Parathyroid adenoma (tissue), 2 donors: ENCODE results near the gene PRDM16.
A peak's percentile ranks its signal among the peaks of the same experiment; 100 is the strongest.

Source experiments
- H2AFZ ChIP-seq: fragments of 300-600 bp; sonication (generic); one replicate; pipeline ENCODE4 v1.7.0; 2017; ENCODE audit warnings: antibody characterized with exemption, mild to moderate bottlenecking
- H3K27ac ChIP-seq: fragments of 300-600 bp; sonication (generic); one replicate; pipeline ENCODE4 v1.7.0; 2017
- H3K27me3 ChIP-seq: fragments of 300-600 bp; sonication (generic); one replicate; pipeline ENCODE4 v1.7.0; 2017; ENCODE audit warnings: low read length; ENCODE audit not compliant: control insufficient read depth, insufficient read depth
- H3K36me3 ChIP-seq: fragments of 300-600 bp; sonication (generic); one replicate; pipeline ENCODE4 v1.7.0; 2017; ENCODE audit warnings: low read length; ENCODE audit not compliant: control insufficient read depth, insufficient read depth
- H3K4me1 ChIP-seq: fragments of 300-600 bp; sonication (generic); one replicate; pipeline ENCODE4 v1.7.0; 2017; ENCODE audit warnings: control low read depth
- H3K4me2 ChIP-seq: fragments of 300-600 bp; sonication (generic); one replicate; pipeline ENCODE4 v1.7.0; 2017; ENCODE audit warnings: low read length
- H3K4me3 ChIP-seq: fragments of 300-600 bp; sonication (generic); one replicate; pipeline ENCODE4 v1.7.0; 2017; ENCODE audit warnings: low read depth, low read length
- H3K79me2 ChIP-seq: fragments of 300-600 bp; sonication (generic); one replicate; pipeline ENCODE4 v1.7.0; 2017; ENCODE audit warnings: control low read depth
- H3K9ac ChIP-seq: fragments of 300-600 bp; sonication (generic); one replicate; pipeline ENCODE4 v1.7.0; 2017; ENCODE audit warnings: mild to moderate bottlenecking
- H3K9me3 ChIP-seq: fragments of 300-600 bp; sonication (generic); one replicate; pipeline ENCODE4 v1.7.0; 2017; ENCODE audit warnings: low read length; ENCODE audit not compliant: control insufficient read depth
- TF ChIP-seq, protein P1 (sequence below): fragments of 300-600 bp; sonication (generic); IDR thresholded peaks from one replicate; pipeline ENCODE4 v1.7.0; 2017; ENCODE audit warnings: antibody characterized with exemption, mild to moderate bottlenecking
- donor health status: primary hyperparathyroidism.

The PRDM16 gene

DNA sequence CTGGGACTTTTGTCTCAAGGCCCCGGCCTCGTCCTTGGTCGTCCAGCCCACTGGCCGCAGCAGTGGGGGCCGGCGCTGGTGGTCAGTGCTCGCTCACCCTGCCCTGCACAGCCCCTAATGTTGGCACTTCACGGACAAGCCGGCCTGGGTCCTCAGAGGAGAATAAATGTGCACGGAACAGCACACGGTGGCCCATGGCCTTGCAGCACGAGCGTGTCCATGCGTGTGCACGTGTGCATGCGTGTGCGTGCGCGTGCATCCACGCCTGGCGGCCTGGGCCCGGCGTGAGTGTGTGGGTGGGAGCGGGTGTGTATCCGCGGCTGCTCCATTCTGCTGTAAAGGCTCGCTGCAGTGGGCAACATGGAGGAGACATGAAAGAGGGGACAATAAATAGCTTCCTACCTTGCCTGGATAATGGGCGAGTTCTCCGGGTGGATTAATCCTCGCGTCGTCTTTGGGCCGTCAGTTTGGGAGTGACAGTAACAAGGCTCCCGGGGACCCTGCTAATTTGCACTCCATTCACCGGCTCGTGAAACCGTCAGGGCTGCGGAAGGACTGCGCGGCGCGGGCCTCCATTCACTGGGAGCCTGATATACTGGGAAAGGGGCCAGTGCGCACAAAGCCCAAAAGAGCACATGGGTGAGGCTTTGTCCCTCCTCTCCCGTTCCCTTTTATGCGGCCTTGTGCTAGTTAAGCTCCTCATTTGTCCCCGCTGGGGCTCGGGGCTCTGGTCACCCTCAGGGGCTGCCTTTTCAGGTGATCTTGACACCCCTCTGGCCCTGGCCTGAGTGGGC is 142.8 kb downstream of the PRDM16 start:
- TF ChIP-seq, protein P1, sequence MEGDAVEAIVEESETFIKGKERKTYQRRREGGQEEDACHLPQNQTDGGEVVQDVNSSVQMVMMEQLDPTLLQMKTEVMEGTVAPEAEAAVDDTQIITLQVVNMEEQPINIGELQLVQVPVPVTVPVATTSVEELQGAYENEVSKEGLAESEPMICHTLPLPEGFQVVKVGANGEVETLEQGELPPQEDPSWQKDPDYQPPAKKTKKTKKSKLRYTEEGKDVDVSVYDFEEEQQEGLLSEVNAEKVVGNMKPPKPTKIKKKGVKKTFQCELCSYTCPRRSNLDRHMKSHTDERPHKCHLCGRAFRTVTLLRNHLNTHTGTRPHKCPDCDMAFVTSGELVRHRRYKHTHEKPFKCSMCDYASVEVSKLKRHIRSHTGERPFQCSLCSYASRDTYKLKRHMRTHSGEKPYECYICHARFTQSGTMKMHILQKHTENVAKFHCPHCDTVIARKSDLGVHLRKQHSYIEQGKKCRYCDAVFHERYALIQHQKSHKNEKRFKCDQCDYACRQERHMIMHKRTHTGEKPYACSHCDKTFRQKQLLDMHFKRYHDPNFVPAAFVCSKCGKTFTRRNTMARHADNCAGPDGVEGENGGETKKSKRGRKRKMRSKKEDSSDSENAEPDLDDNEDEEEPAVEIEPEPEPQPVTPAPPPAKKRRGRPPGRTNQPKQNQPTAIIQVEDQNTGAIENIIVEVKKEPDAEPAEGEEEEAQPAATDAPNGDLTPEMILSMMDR: no peak
- no peaks in the 10 kb centered on the region for H3K36me3 ChIP-seq
- no peak overlapping the region for H3K4me2 ChIP-seq
- no peaks in the 10 kb centered on the region for H3K9me3 ChIP-seq
- no peaks in the 10 kb centered on the region for H3K4me1 ChIP-seq
- no peak overlapping the region for H3K4me3 ChIP-seq
- no peak overlapping the region for H3K27ac ChIP-seq
- no peaks in the 10 kb centered on the region for H3K79me2 ChIP-seq
- H3K9ac ChIP-seq: no peak overlapping the region
- H2AFZ ChIP-seq: no peak overlapping the region
- H3K27me3 ChIP-seq: no peaks in the 10 kb centered on the region

DNA sequence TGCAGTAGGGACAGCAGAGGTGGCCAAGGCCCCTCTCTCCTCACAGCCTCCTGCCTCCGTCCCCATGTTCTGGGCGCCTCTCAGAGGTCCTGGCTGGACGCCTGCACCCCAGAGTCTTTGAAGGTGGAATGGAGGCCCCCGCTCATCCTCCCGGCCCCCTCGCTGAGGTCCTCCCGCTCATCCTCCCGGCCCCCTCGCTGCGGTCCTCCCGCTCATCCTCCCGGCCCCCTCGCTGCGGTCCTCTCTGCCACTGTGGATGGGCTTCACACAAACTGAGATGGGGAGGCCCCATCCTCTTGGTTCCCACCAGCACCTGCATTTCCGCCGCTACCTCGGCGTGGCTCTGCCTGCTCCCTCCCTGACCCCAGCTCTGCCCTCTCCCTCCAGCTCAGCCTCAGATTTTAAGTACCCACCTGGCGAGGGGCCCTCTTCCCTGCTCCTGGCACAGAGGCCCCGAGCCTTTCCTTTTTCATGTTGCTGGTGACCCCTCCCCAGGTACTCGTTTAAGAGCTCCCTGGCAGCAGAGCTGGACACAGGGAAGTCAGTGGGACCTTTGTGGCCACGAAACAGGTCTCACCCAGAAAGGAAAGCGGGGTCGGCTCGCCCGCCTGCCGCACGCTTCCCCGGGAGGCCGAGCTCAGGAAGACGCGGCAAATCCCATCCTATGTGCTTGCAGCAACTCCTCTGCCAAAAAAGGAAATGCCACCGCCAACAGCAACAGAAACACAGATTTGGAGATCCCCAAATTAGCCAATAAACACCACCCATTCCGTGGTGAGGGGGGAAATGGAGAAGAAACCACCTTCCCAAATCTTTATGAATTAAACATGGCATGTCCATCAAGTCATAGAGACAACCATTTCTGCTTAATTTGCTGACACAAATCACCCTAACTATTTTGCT is 143.7 kb downstream of the PRDM16 start:
- no peak overlapping the region for H3K27ac ChIP-seq
- no peaks in the 10 kb centered on the region for H3K4me1 ChIP-seq

DNA sequence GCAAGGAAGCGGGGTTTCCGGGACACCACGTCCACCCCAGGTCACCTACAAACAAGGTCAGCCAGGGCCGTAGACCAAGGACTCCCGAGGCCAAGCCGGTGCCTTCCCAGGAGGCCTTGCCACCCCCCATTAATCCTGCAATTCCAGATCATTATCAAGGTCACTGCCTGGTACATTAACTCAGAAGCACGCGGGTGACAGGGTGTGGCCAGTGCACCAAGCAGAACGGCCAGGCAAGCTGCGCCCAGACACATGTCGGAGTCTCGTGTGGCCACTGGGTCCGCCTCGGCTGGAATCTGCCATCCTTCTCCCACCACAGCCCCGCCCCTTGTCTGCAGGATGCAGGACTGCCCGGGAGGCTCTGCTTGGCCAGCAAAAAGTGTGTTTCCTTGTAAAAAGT is 144.7 kb downstream of the PRDM16 start:
- H3K9ac ChIP-seq: no peak overlapping the region
- no peaks in the 10 kb centered on the region for H3K4me1 ChIP-seq
- H3K27ac ChIP-seq: no peak overlapping the region

More for the DNA sequence above, 143.7 kb downstream of the PRDM16 start:
- H3K79me2 ChIP-seq: no peaks in the 10 kb centered on the region
- peak overlapping the region; percentile 14 for H3K4me2 ChIP-seq
- H3K36me3 ChIP-seq: no peaks in the 10 kb centered on the region
- no peaks in the 10 kb centered on the region for H3K9me3 ChIP-seq
- TF ChIP-seq, protein P1: no peak
- H2AFZ ChIP-seq: no peak overlapping the region
- no peaks in the 10 kb centered on the region for H3K27me3 ChIP-seq
- no peak overlapping the region for H3K4me3 ChIP-seq
- no peak overlapping the region for H3K9ac ChIP-seq

DNA sequence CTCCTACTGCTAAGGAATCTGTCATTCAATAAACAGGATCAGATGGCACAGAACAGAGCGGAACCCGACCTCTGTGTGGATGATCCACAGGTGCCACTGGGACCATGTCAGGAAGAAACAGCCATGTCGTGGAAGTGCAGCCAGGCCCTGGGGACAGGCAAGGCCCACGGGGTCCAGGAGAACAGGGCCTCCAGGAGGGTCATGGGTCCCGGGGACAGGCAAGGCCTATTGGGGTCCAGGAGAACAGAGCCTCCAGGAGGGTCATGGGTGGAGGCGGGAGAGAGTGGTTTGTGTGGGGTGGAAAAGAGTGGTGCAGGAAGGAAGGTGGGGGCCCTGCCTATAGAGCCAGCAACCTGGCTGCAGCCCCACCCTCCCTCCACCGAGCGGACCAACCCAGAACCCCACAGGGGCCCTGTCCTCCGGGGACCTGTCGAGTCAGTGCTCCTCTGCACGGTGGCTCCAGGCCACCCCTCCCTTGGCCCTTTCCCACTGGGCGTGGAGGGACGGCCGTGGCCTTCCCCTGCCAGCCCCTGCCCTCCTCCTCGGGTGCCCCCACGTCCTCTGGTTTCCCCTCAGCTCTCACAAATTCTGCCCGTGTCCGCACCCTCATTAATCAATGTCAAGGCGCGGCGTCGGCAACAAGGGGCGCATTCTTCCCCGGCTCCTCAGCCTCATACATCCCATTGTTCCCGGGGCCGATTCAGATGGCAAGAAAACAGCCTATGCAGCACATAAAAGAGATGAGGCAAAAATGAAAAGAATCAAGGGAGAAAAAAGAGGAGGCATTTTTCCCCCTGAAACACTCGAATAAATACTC is 146.4 kb downstream of the PRDM16 start:
- Histone ChIP-seq H3K4me2 (no peak overlapping the region), H3K4me3 (no peak overlapping the region), H2AFZ (no peak overlapping the region), H3K79me2 (no peaks in the 10 kb centered on the region), H3K36me3 (no peaks in the 10 kb centered on the region), H3K9me3 (no peaks in the 10 kb centered on the region), H3K27me3 (no peaks in the 10 kb centered on the region), H3K4me1 (no peaks in the 10 kb centered on the region), H3K9ac (no peak overlapping the region), H3K27ac (no peak overlapping the region)
- TF ChIP-seq, protein P1: no peak

More for the DNA sequence above, 144.7 kb downstream of the PRDM16 start:
- TF ChIP-seq, protein P1: no peak
- Histone ChIP-seq H3K4me3 (no peak overlapping the region), H3K79me2 (no peaks in the 10 kb centered on the region), H3K36me3 (no peaks in the 10 kb centered on the region), H3K4me2 (peak overlapping the region; percentile 14), H3K27me3 (no peaks in the 10 kb centered on the region), H2AFZ (no peak overlapping the region), H3K9me3 (no peaks in the 10 kb centered on the region)
